Pancreas (tissue), 10 donors: ENCODE results near the gene TFAP2E. TPM values are rescaled to one million over a fixed set of nuclear protein-coding genes. Genes with fewer than 3 reads are reported as not detected.

Experiments used
- ATAC-seq, 4 donors: fragments of 200-7000 bp; cut with Tn5 transposase; one replicate each; pipeline versions ENCODE4 v1.8.0 to v1.9.1; 2020; ENCODE audit warnings: mild to moderate bottlenecking in 4 of 4, moderate library complexity in 4 of 4
- DNase-seq, 6 donors: peaks; one replicate each; pipeline ENCODE4 v3.0.0-alpha.2; 2020
- FAIRE-seq: peaks from 2 replicates; lab custom pipeline; 2012; peaks lifted over from hg19 to GRCh38; lab: Jason Lieb, UNC
- H3K27ac ChIP-seq, 4 donors: fragments of 200-600 bp; sonication (generic); 1 replicate in 3 of 4; 2 replicates in 1 of 4; pipeline versions ENCODE4 v1.5.0 to v1.8.0; 2020
- H3K27me3 ChIP-seq, 4 donors: fragments of 200-600 bp; one replicate each; pipeline ENCODE4 v1.8.0; 2021
- H3K36me3 ChIP-seq, 3 donors: fragments of 200-600 bp; sonication (generic) in 1 of 3; one replicate each; pipeline versions ENCODE4 v1.5.0 to v1.8.0; 2020 to 2021
- H3K4me1 ChIP-seq, 3 donors: fragments of 200-600 bp; one replicate each; pipeline ENCODE4 v1.8.0; 2021
- H3K4me3 ChIP-seq, 4 donors: fragments of 200-600 bp; sonication (generic) in 2 of 4; one replicate each; pipeline versions ENCODE4 v1.5.0 to v1.8.0; 2020 to 2021
- H3K9me3 ChIP-seq, 4 donors: fragments of 200-600 bp; one replicate each; pipeline ENCODE4 v1.8.0; 2021
- WGBS, 2 donors: extraction: QIAGEN DNeasy Blood & Tissue Kit; methylation state at CpG; one replicate each; pipeline ENCODE4 v1.1.7; 2013; 5-methylcytosine and 5-hydroxymethylcytosine counted together
- intact Hi-C, 3 donors: fragments of 100-400 bp; cut with DNase I; formaldehyde crosslinking; loops; one replicate each; pipeline versions ENCODE4 v1.11.1 to v1.14.2; 2022
- polyA plus RNA-seq, 2 donors: library from polyadenylated mRNA; stranded (reverse); fragments of 200-250 nt; gene quantifications; one replicate each; pipeline ENCODE4 v1.2.3, GENCODE V29; 2013
- total RNA-seq, 6 donors: library from RNA; stranded (reverse); fragmentation: NEBNext Ultra II Directional in 4 of 6; extraction: Animal tissue kit (Norgen Biotek cat#: 25700) in 4 of 6; gene quantifications; one replicate each; pipeline versions ENCODE4 v1.2.1 to v1.2.4, GENCODE V29; 2021 to 2023
- TF ChIP-seq, protein P1 (sequence below), 4 donors: fragments of 200-600 bp; sonication (generic) in 3 of 4; IDR thresholded peaks; one replicate each; pipeline versions ENCODE4 v1.5.0 to v1.8.0; 2021; ENCODE audit warnings: antibody characterized with exemption in 4 of 4
- donor health status: healthy with polysubstance abuse.
- donor health status: DM: no; HTN: no; CAD: no; lungs with moderate emphysema.
- donor health status: DM: no; HTN: no; CAD: no.
- donor health status: control.
- donor health status: control.
- donor health status: Bipolar disorder and iron deficiency.
- donor health status: DM: yes; HTN: yes; CAD: no.
- donor health status: DM: no; HTN: no; CAD: no.
- donor health status: DM: no; HTN: no; CAD: no.
- donor health status: DM: yes; HTN: yes; CAD: no.

The TFAP2E gene
- total and polyA plus RNA-seq, 8 donors, result 0.08 to 2.0 (median 0.25) TPM

DNA sequence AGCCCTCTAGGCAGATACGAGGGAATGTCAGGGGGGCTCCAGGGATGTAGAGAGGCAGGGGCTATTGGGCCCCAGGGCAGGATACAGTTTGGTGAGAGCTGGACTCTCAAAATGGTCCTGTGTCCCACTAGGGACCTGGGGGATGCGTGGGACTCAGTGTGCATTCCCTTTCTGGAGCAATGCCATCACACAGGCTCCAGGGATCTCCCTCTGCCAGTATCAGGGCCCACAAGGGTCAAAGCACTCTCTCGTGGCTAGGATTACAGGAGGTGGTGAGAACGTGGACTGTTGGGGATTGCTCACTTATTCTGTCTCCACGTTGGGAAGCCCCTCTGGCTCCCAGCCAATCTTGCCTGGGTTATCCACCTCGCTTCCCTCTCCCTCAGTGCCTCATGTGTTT is 41.7 kb upstream of the TFAP2E start:
- Histone ChIP-seq H3K4me1 (peaks cover 0 to under 1% (median 0%) of the 10 kb centered on the region in 3 donors), H3K27me3 (no peaks in the 10 kb centered on the region), H3K9me3 (no peaks in the 10 kb centered on the region), H3K27ac (no peak overlapping the region), H3K4me3 (no peak overlapping the region), H3K36me3 (peaks cover 0 to 8% (median 0%) of the 10 kb centered on the region in 3 donors)
- TF ChIP-seq, protein P1, sequence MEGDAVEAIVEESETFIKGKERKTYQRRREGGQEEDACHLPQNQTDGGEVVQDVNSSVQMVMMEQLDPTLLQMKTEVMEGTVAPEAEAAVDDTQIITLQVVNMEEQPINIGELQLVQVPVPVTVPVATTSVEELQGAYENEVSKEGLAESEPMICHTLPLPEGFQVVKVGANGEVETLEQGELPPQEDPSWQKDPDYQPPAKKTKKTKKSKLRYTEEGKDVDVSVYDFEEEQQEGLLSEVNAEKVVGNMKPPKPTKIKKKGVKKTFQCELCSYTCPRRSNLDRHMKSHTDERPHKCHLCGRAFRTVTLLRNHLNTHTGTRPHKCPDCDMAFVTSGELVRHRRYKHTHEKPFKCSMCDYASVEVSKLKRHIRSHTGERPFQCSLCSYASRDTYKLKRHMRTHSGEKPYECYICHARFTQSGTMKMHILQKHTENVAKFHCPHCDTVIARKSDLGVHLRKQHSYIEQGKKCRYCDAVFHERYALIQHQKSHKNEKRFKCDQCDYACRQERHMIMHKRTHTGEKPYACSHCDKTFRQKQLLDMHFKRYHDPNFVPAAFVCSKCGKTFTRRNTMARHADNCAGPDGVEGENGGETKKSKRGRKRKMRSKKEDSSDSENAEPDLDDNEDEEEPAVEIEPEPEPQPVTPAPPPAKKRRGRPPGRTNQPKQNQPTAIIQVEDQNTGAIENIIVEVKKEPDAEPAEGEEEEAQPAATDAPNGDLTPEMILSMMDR (IDR thresholded peaks at IDR 0.05), result no peak
- DNase-seq (peak in 1 of 6 donors; percentile 31), ATAC-seq (no peak), FAIRE-seq (no peak)
- WGBS, 2 donors, result 86 to 92% methylated on average over 6 of the region's 6 CpGs
- intact Hi-C loops, result no loop called here

DNA sequence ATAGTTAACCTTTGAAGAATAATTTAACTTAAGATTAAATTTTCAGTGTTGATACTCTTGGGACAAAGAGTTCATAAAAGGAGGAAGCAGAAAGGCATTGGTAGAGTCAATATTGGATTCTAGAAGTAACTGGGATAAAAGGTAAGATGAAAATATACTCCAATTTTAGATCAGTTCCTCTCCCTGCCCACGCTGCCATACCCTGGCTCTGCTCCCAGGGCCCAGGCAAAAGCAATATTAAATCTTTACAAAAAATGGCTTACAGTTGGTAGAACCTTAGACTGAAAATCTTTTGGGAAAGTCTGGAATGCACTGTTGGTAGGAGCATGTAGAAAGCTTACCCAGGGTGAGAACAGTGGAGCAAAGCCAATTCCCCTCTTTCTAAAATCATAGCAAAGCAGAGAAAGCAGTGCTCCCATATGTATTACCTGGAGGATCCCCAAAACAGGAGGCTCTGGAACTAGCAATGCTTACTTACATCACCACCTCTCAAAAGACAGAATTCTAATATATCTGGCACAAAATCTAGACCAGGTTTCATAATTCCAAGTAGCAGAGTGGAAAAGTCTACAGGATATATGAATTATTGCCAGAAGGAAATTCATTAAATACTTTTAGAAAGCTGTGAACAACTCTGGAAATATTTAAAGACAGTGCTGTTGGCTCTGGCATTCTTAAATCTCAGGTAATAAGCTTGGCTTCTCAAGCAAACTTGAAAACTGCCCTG is 40.5 kb upstream of the TFAP2E start:
- no peak overlapping the region for H3K4me3 ChIP-seq
- peaks cover 0 to 8% (median 0%) of the 10 kb centered on the region in 3 donors for H3K36me3 ChIP-seq
- no peaks in the 10 kb centered on the region for H3K9me3 ChIP-seq
- no peak overlapping the region for H3K27ac ChIP-seq
- TF ChIP-seq, protein P1 (IDR thresholded peaks at IDR 0.05), result no peak
- no peak for DNase-seq
- no peaks in the 10 kb centered on the region for H3K27me3 ChIP-seq
- FAIRE-seq, result no peak
- intact Hi-C loops, result no loop called here
- H3K4me1 ChIP-seq, result peaks cover 0 to 9% (median 0%) of the 10 kb centered on the region in 3 donors
- WGBS, 2 donors, result 83 to 84% methylated on average over 1 of the region's 1 CpG
- no peak for ATAC-seq

DNA sequence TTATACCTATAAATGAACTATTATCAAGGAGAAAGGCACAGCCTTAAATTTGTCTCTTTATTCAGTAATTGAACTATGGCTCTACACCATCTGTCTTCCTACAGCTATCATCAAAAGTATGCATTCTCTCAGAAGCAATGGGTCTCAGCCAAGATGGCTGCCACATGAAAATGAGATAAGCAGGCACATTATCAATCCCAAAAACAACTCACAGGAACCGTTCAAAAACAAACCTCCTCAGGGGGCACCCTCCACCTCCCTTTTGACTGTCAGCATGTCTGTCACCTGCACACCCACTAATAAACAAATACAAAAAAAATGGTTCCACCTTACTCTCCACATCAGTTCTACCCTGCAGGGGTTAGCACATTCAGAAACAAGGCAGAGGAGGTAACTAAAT is 39.5 kb upstream of the TFAP2E start:
- Histone ChIP-seq H3K27me3 (no peaks in the 10 kb centered on the region), H3K27ac (no peak overlapping the region), H3K36me3 (peaks cover 0 to 8% (median 0%) of the 10 kb centered on the region in 3 donors), H3K4me3 (no peak overlapping the region), H3K4me1 (peaks cover 0 to 9% (median 0%) of the 10 kb centered on the region in 3 donors), H3K9me3 (no peaks in the 10 kb centered on the region)
- no peak for DNase-seq
- no peak for ATAC-seq
- FAIRE-seq, result no peak
- TF ChIP-seq, protein P1 (IDR thresholded peaks at IDR 0.05), result no peak
- WGBS, 2 donors, result 8 to 18% methylated on average over 1 of the region's 1 CpG
- intact Hi-C loops, result no loop called here

DNA sequence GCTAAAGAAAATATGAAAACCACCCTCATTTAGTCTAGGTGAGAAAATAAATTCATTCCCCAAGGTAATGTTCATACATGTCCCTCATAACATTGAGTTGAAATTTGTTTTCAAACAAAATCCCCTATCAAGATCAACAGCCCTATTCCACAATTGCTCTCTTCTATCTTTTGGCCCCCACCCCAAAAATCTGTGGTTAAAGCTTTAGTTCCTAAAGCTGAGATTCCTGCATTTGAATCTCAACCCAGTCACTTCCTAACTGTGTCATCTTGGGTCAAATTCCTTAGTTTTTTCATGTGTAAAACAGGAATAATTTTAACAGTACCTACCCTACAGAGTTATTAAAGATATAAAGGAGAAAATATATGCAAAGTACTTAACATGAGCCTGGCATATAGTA is 37.9 kb upstream of the TFAP2E start:
- no peak overlapping the region for H3K4me3 ChIP-seq
- ATAC-seq, result no peak
- H3K9me3 ChIP-seq, result no peaks in the 10 kb centered on the region
- intact Hi-C loops, result no loop called here
- H3K4me1 ChIP-seq, result peaks cover 0 to 15% (median 8%) of the 10 kb centered on the region in 3 donors
- no peaks in the 10 kb centered on the region for H3K27me3 ChIP-seq
- H3K36me3 ChIP-seq, result peaks cover 0 to 8% (median 0%) of the 10 kb centered on the region in 3 donors
- FAIRE-seq, result no peak
- TF ChIP-seq, protein P1 (IDR thresholded peaks at IDR 0.05), result no peak
- DNase-seq, result no peak
- no peak overlapping the region for H3K27ac ChIP-seq

DNA sequence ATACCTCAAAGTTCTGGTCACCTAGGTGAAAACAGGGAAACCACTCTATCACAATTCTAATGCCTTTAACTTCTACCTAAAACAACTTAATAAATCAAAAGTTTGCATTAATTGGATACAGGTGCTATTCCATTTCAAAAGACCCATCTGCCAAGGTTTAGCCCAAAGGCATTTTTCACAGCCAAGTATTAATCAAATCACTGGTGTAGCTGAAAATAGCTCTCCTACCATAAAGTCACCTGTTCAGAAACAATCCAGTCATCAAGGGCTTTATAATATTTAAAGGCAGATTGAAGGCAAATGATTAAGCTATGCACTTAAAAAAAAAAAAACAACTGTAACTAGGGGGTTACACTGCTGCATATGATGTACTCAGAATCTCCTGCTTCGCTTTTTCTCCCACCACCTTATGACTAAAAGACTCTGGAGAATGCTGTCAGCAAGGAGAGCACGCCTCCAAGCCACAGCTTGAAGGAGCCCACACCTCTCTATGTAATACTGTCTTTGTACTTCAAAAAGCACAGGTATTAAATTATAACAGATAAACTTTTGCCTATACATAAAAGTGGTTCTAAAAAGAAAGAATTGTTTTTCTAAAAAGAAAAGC is 36.5 kb upstream of the TFAP2E start:
- Histone ChIP-seq H3K27ac (no peak overlapping the region), H3K9me3 (no peaks in the 10 kb centered on the region), H3K4me3 (no peak overlapping the region), H3K27me3 (no peaks in the 10 kb centered on the region), H3K4me1 (peaks cover 0 to 15% (median 8%) of the 10 kb centered on the region in 3 donors), H3K36me3 (no peaks in the 10 kb centered on the region)
- ATAC-seq (no peak), FAIRE-seq (no peak), DNase-seq (no peak)
- intact Hi-C loops, result no loop called here
- 89 to 100% methylated on average over 2 of the region's 2 CpGs for WGBS, 2 donors
- TF ChIP-seq, protein P1 (IDR thresholded peaks at IDR 0.05), result no peak
